Ishikawa (cell line): ENCODE results near the gene RPAP3.

ENCODE experiments used
- CEBPB ChIP-seq: IDR thresholded peaks from 2 replicates; pipeline ENCODE4 v1.6.1; 2012
- CREB1 ChIP-seq: IDR thresholded peaks from 2 replicates; pipeline ENCODE4 v1.6.1; 2012; ENCODE audit warnings: low read depth
- EGR1 ChIP-seq: IDR thresholded peaks from 2 replicates; pipeline ENCODE4 v1.6.1; 2012
- EP300 ChIP-seq: IDR thresholded peaks from 2 replicates; pipeline ENCODE4 v1.6.1; 2012; ENCODE audit warnings: borderline replicate concordance
- FOXM1 ChIP-seq: IDR thresholded peaks from 2 replicates; pipeline ENCODE4 v1.6.1; 2012; ENCODE audit warnings: low read depth, borderline replicate concordance
- NFIC ChIP-seq: IDR thresholded peaks from 2 replicates; pipeline ENCODE4 v1.6.1; 2012
- RAD21 ChIP-seq: IDR thresholded peaks from 2 replicates; pipeline ENCODE4 v1.6.1; 2012; ENCODE audit warnings: low read depth
- TAF1 ChIP-seq: IDR thresholded peaks from 2 replicates; pipeline ENCODE4 v1.6.1; 2012; ENCODE audit warnings: low read depth, mild to moderate bottlenecking
- TCF12 ChIP-seq: IDR thresholded peaks from 2 replicates; pipeline ENCODE4 v1.6.1; 2012; ENCODE audit warnings: low read depth
- TEAD4 ChIP-seq: IDR thresholded peaks from 2 replicates; pipeline ENCODE4 v1.6.1; 2012
- YY1 ChIP-seq: IDR thresholded peaks from 2 replicates; pipeline ENCODE4 v1.6.1; 2012; ENCODE audit warnings: low read depth
- ZBTB7A ChIP-seq: IDR thresholded peaks from 2 replicates; pipeline ENCODE4 v1.6.1; 2012; ENCODE audit warnings: low read depth
- TF ChIP-seq, protein P1 (sequence below): IDR thresholded peaks from 2 replicates; pipeline ENCODE4 v1.6.1; 2012
- TF ChIP-seq, protein P2 (sequence below): IDR thresholded peaks from 2 replicates; pipeline ENCODE4 v1.6.1; 2012; ENCODE audit warnings: low read depth, mild to moderate bottlenecking
- TF ChIP-seq, protein P3 (sequence below): IDR thresholded peaks from 2 replicates; pipeline ENCODE4 v1.6.1; 2012

RPAP3 gene

DNA sequence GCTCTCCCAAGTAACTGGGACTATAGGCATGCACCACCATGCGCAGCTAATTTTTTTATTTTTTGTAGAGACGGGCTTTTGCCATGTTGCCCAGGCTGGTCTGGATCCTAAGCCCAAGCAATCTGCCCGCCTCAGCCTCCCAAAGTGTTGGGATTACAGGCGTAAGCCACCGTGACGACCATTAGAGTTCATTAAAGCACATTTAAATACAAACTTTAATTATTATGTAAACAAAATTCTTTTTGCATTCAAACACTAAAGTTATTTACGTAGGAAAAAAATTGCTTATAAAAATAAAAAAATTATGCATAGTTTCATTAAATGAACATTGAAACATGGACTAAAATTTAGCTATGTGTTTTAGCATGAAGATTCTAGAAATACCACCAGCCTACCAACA, 7.2 kb downstream of the RPAP3 start:
- TF ChIP-seq TAF1 (no peak), RAD21 (no peak), TCF12 (no peak), TEAD4 (no peak), EP300 (no peak), CEBPB (no peak), ZBTB7A (no peak), NFIC (no peak), FOXM1 (no peak), YY1 (no peak), CREB1 (no peak), EGR1 (no peak)
- TF ChIP-seq, protein P1, sequence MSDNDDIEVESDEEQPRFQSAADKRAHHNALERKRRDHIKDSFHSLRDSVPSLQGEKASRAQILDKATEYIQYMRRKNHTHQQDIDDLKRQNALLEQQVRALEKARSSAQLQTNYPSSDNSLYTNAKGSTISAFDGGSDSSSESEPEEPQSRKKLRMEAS = no peak
- TF ChIP-seq, protein P2, sequence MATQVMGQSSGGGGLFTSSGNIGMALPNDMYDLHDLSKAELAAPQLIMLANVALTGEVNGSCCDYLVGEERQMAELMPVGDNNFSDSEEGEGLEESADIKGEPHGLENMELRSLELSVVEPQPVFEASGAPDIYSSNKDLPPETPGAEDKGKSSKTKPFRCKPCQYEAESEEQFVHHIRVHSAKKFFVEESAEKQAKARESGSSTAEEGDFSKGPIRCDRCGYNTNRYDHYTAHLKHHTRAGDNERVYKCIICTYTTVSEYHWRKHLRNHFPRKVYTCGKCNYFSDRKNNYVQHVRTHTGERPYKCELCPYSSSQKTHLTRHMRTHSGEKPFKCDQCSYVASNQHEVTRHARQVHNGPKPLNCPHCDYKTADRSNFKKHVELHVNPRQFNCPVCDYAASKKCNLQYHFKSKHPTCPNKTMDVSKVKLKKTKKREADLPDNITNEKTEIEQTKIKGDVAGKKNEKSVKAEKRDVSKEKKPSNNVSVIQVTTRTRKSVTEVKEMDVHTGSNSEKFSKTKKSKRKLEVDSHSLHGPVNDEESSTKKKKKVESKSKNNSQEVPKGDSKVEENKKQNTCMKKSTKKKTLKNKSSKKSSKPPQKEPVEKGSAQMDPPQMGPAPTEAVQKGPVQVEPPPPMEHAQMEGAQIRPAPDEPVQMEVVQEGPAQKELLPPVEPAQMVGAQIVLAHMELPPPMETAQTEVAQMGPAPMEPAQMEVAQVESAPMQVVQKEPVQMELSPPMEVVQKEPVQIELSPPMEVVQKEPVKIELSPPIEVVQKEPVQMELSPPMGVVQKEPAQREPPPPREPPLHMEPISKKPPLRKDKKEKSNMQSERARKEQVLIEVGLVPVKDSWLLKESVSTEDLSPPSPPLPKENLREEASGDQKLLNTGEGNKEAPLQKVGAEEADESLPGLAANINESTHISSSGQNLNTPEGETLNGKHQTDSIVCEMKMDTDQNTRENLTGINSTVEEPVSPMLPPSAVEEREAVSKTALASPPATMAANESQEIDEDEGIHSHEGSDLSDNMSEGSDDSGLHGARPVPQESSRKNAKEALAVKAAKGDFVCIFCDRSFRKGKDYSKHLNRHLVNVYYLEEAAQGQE = no peak
- TF ChIP-seq, protein P3, sequence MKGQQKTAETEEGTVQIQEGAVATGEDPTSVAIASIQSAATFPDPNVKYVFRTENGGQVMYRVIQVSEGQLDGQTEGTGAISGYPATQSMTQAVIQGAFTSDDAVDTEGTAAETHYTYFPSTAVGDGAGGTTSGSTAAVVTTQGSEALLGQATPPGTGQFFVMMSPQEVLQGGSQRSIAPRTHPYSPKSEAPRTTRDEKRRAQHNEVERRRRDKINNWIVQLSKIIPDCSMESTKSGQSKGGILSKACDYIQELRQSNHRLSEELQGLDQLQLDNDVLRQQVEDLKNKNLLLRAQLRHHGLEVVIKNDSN = no peak

DNA sequence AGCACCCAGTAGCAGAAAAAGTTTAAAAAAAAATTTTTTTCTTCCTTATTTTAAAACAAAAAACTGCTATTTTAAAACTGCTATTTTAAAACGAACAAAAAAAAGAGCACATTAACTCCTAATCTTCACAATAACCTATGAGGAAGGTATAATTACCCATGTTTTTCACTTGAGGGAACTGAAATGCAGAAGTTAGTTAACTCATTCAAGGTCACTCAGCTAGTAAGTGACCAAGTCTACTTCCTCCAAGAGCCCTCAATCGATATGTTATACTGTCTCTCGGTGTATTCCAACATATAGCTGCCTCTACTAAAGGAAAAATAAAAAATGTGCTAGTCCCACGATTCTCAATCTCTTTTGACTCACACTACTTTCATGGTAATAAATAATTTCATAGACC, 7.8 kb downstream of the RPAP3 start:
- TF ChIP-seq EGR1 = no peak

DNA sequence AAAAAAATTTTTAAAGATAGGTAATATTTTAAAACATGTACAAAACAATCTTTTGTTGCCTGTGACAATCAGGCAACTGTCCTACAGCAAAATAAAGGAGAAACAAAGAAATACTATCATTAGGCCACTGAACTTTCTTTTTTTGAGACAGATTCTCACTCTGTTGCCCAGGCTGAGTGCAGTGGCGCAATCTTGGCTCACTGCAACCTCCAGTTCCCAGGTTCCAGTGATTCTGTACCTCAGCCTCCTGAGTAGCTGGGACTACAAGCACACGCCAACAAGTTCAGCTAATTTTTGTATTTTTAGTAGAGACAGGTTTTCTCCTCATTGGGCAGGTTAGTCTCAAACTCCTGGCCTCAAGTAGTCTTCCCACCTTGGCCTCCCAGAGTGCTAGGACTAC, 16.6 kb downstream of the RPAP3 start:
- no peak for TF ChIP-seq FOXM1

DNA sequence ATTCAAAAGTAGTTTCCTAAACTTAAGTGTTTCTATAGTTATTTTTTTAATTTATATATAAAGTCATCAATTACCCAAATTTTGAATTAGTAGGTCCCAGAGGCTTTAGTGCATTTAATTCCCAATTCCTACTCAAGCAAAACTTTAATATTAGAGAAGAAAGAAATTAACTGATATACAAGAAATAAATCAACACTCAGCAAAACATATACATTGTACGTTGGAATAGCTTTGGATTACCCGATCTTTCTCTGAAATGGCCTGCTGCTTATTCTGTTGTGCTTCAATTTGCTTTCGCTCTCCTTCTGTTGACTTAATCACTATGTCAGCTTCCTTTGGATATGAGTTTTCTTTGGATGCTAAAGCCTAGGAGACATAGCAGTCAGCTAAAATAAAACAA, 18.2 kb downstream of the RPAP3 start:
- TF ChIP-seq EP300 (no peak), EGR1 (no peak), TAF1 (no peak), RAD21 (no peak), CEBPB (no peak), YY1 (no peak), ZBTB7A (no peak), TCF12 (no peak), CREB1 (no peak), TEAD4 (no peak), FOXM1 (no peak), NFIC (no peak)
- TF ChIP-seq, protein P1 = no peak
- TF ChIP-seq, protein P2 = no peak
- TF ChIP-seq, protein P3 = no peak

DNA sequence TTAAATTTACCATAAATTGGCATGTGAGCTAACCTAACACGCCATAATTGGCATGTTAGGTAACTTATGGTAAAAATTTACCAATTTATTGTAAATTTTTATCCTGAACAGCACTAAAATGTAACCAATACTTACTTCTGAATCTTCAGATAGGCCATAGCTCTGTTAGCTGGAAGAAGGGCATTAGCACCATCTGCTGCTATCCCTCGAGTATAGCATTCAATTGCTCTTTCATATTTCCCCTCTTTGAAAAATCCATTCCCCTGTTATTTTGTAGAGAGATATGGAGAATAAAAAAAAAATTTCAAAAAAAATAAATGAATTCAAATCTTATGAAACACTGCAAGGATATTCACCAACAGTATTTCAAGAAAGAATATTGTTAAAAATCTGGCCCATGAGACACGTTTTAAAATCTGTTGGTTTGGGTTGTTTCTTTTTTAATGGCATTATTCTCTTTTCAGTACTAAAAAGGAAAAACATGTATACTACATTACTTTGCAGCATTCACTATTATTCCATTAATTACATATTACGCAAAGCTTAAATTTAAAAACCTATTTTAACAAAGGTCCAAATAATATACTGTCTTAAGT, 19.1 kb downstream of the RPAP3 start:
- peak; percentile 60 for TF ChIP-seq RAD21
- TF ChIP-seq, protein P2 = no peak

DNA sequence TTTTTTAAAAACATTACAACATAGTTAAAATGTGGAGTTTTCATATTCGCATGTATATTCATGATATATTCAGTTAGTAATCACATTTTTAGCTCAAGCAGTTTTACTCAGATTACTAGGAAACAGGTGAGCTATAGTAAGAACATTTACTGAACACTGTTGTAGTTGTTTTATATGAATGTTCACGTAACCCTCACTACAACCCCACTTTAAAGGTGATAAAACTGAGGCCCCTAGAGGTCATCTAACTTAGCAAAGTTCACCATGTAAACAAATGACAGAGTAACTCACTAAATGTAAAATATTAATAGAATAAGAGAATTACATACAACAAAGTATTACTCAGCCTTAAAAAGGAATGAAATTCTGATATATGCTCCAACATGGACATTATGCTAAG, 26.0 kb downstream of the RPAP3 start:
- no peak for TF ChIP-seq NFIC
- TF ChIP-seq, protein P1 = no peak
- no peak for TF ChIP-seq RAD21
- TF ChIP-seq, protein P3 = no peak
- no peak for TF ChIP-seq FOXM1
- no peak for TF ChIP-seq TAF1
- TF ChIP-seq ZBTB7A = no peak
- TF ChIP-seq YY1 = no peak
- TF ChIP-seq TEAD4 = no peak
- TF ChIP-seq TCF12 = no peak
- TF ChIP-seq EGR1 = no peak
- TF ChIP-seq EP300 = no peak
- TF ChIP-seq, protein P2 = no peak
- TF ChIP-seq CREB1 = no peak
